Activated T-cell treated with anti-CD3 and anti-CD28 coated beads, Interleukin-2, amount 50 U/mL, for 1 hour (primary cell): ENCODE results near the gene SLC25A30.
"Not testable (repeated sequence)": the region's sequence is repeated elsewhere in the genome, so short reads cannot be mapped to it uniquely, and the experiment has no call there.

Experiments
- DNase-seq: peaks from one replicate; pipeline ENCODE4 v3.0.0-alpha.2; 2020

The SLC25A30 gene

GRCh38 chr13:45388664-45389063 lies 29.5 kb downstream of the SLC25A30 start:
- DNase-seq = no peak

GRCh38 chr13:45386892-45387575 lies 31.1 kb downstream of the SLC25A30 start:
- DNase-seq = not testable (repeated sequence)

GRCh38 chr13:45385907-45386553 lies 32.1 kb downstream of the SLC25A30 start:
- no peak for DNase-seq

GRCh38 chr13:45385320-45385719 lies 32.9 kb downstream of the SLC25A30 start:
- DNase-seq = no peak

- DNase-seq = no peak
Measured at GRCh38 chr13:45384474-45385174, 33.5 kb downstream of the SLC25A30 start.

- not testable (repeated sequence) for DNase-seq
Measured at GRCh38 chr13:45382739-45383138, 35.4 kb downstream of the SLC25A30 start.

GRCh38 chr13:45381196-45381595 lies 37.0 kb downstream of the SLC25A30 start:
- no peak for DNase-seq

- DNase-seq = not testable (repeated sequence)
Measured at GRCh38 chr13:45380708-45381107, 37.5 kb downstream of the SLC25A30 start.

GRCh38 chr13:45379516-45379915 lies 38.7 kb downstream of the SLC25A30 start:
- not testable (repeated sequence) for DNase-seq

- not testable (repeated sequence) for DNase-seq
Measured at GRCh38 chr13:45378786-45379185, 39.4 kb downstream of the SLC25A30 start.

- DNase-seq = not testable (repeated sequence)
Measured at GRCh38 chr13:45377314-45377713, 40.9 kb downstream of the SLC25A30 start.

- DNase-seq = not testable (repeated sequence)
Measured at GRCh38 chr13:45376651-45377050, 41.5 kb downstream of the SLC25A30 start.

GRCh38 chr13:45374917-45375316 lies 43.3 kb downstream of the SLC25A30 start:
- no peak for DNase-seq

GRCh38 chr13:45373162-45373547 lies 45.0 kb downstream of the SLC25A30 start:
- DNase-seq = no peak

GRCh38 chr13:45372189-45373161 lies 45.7 kb downstream of the SLC25A30 start:
- no peak for DNase-seq

- peak; percentile 62 for DNase-seq
Measured at GRCh38 chr13:45370922-45371406, 47.2 kb downstream of the SLC25A30 start.

GRCh38 chr13:45369116-45369515 lies 49.1 kb downstream of the SLC25A30 start:
- no peak for DNase-seq

GRCh38 chr13:45368571-45368970 lies 49.6 kb downstream of the SLC25A30 start:
- DNase-seq = no peak

- DNase-seq = no peak
Measured at GRCh38 chr13:45368005-45368404, 50.2 kb downstream of the SLC25A30 start.

GRCh38 chr13:45367358-45367757 lies 50.8 kb downstream of the SLC25A30 start:
- DNase-seq = peak; percentile 81

GRCh38 chr13:45365558-45365885 lies 52.7 kb downstream of the SLC25A30 start:
- no peak for DNase-seq

- no peak for DNase-seq
Measured at GRCh38 chr13:45364876-45365557, 53.2 kb downstream of the SLC25A30 start.
